ENCODE results near the gene KRT82.

The KRT82 gene

GRCh38 chr12:52446367-52447045 lies 40.4 kb upstream of the KRT82 start:
- no peak for TF ChIP-seq CTCF (IDR thresholded peaks at IDR 0.05; ENCODE audit: insufficient read depth, low read length, poor library complexity, severe bottlenecking)
- DNase-seq (ENCODE audit: extremely low read depth, insufficient read length), result no peak
- Histone ChIP-seq H3K36me3 (ENCODE audit: control insufficient read depth, insufficient read depth, low read length) (no peaks in the 10 kb centered on the region), H3K27me3 (replicated peaks; ENCODE audit: control insufficient read depth, insufficient read depth, low read length) (peaks cover 8% of the 10 kb centered on the region), H3K4me3 (replicated peaks; ENCODE audit: low read depth, low read length) (no peak overlapping the region)

DNA sequence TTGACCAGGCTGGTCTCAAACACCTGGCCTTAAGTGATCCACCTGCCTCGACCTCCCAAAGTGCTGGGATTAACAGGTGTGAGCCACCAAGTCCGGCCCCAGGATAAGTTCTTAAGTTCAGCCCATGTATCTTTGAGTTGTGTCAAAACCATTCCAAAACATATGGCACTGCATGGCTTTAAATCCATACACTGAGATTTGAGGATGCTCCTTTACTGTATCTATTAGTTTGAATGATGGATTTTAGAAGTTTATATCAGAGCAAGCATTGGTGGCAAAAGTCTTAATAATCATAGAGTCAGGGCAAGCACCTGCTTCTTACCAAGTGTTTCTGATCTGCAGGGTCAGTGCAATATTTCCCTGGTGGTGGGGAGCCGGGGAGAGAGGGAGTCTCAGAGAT lies 39.7 kb upstream of the KRT82 start:
- DNase-seq (ENCODE audit: extremely low read depth, insufficient read length), result no peak
- Histone ChIP-seq H3K4me3 (replicated peaks; ENCODE audit: low read depth, low read length) (no peak overlapping the region), H3K36me3 (ENCODE audit: control insufficient read depth, insufficient read depth, low read length) (no peaks in the 10 kb centered on the region), H3K27me3 (replicated peaks; ENCODE audit: control insufficient read depth, insufficient read depth, low read length) (peaks cover 8% of the 10 kb centered on the region)
- TF ChIP-seq CTCF (IDR thresholded peaks at IDR 0.05; ENCODE audit: insufficient read depth, low read length, poor library complexity, severe bottlenecking), result no peak

DNA sequence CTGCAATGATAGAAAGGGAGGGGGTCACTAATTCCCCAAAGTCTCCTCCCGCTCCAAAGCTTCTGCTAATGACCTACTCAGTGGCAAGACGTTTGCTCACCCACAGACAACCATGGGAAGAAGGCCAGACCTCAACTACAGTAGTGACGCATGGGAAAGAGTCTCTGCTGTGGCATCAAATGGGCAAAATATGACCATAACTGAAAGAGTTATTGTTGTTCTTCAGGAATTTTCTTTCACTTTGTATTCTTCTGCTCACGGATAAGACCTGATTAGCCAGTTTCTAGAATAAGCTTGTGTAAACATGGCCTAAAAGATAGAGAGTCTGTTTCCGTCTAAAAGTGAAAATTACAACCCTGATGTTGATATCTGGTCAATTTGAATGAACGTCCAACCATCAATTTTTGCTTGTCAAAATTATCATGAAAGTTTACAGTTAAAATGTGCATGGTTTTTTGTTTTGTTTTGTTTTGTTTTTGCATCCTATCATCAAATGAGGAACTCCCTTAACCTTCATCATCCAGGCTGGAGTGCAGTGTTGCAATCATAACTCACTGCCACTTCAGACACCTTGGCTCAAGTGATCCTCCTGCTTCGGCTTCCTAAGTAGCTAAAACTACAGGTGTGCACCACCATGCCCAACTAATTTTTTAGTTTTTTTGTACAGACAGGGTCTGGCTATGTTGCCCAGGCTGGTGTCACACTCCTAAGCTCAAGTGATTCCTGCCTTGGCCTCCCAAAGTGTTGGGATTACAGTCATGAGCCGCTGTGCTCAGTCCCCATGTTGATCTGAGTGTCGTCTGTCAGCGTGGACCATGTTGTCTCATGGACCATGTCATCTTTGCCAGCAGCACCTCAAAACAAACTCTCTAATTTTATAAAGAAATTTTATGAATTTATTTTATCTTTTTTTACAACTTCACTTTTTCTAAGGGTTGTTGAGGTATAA lies 38.8 kb upstream of the KRT82 start:
- H3K36me3 ChIP-seq (ENCODE audit: control insufficient read depth, insufficient read depth, low read length), result no peaks in the 10 kb centered on the region
- H3K27me3 ChIP-seq (replicated peaks; ENCODE audit: control insufficient read depth, insufficient read depth, low read length), result peaks cover 6% of the 10 kb centered on the region
- no peak for TF ChIP-seq CTCF (IDR thresholded peaks at IDR 0.05; ENCODE audit: insufficient read depth, low read length, poor library complexity, severe bottlenecking)
- H3K4me3 ChIP-seq (replicated peaks; ENCODE audit: low read depth, low read length), result no peak overlapping the region
- no peak for DNase-seq (ENCODE audit: extremely low read depth, insufficient read length)

- no peak for TF ChIP-seq CTCF (IDR thresholded peaks at IDR 0.05; ENCODE audit: insufficient read depth, low read length, poor library complexity, severe bottlenecking)
- H3K36me3 ChIP-seq (ENCODE audit: control insufficient read depth, insufficient read depth, low read length), result no peaks in the 10 kb centered on the region
- H3K4me3 ChIP-seq (replicated peaks; ENCODE audit: low read depth, low read length), result no peak overlapping the region
- DNase-seq (ENCODE audit: extremely low read depth, insufficient read length), result no peak
- peaks cover 6% of the 10 kb centered on the region for H3K27me3 ChIP-seq (replicated peaks; ENCODE audit: control insufficient read depth, insufficient read depth, low read length)
Measured at GRCh38 chr12:52443966-52444365, 37.8 kb upstream of the KRT82 start.

- DNase-seq (ENCODE audit: extremely low read depth, insufficient read length), result no peak
- TF ChIP-seq CTCF (IDR thresholded peaks at IDR 0.05; ENCODE audit: insufficient read depth, low read length, poor library complexity, severe bottlenecking), result no peak
- Histone ChIP-seq H3K27me3 (replicated peaks; ENCODE audit: control insufficient read depth, insufficient read depth, low read length) (peaks cover 5% of the 10 kb centered on the region), H3K36me3 (ENCODE audit: control insufficient read depth, insufficient read depth, low read length) (no peaks in the 10 kb centered on the region), H3K4me3 (replicated peaks; ENCODE audit: low read depth, low read length) (no peak overlapping the region)
Measured at GRCh38 chr12:52442600-52443061, 36.5 kb upstream of the KRT82 start.
